GM18870 (cell line): ENCODE measurements around the gene LENEP.

ENCODE experiments used
- ATAC-seq: cut with Tn5 transposase; IDR thresholded peaks from one replicate; pipeline ENCODE4 v1.9.1; 2021; ENCODE audit warnings: moderate library complexity; ENCODE audit not compliant: unreplicated experiment

Gene LENEP, protein sequence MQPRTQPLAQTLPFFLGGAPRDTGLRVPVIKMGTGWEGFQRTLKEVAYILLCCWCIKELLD

GRCh38 chr1:154993572-154994268 lies at the start of gene LENEP:
Gene LENEP, plus strand, starts transcription at chr1:154993586. Its CDS starts 22 bp downstream, at chr1:154993608.
- ATAC-seq, result no peak

DNA sequence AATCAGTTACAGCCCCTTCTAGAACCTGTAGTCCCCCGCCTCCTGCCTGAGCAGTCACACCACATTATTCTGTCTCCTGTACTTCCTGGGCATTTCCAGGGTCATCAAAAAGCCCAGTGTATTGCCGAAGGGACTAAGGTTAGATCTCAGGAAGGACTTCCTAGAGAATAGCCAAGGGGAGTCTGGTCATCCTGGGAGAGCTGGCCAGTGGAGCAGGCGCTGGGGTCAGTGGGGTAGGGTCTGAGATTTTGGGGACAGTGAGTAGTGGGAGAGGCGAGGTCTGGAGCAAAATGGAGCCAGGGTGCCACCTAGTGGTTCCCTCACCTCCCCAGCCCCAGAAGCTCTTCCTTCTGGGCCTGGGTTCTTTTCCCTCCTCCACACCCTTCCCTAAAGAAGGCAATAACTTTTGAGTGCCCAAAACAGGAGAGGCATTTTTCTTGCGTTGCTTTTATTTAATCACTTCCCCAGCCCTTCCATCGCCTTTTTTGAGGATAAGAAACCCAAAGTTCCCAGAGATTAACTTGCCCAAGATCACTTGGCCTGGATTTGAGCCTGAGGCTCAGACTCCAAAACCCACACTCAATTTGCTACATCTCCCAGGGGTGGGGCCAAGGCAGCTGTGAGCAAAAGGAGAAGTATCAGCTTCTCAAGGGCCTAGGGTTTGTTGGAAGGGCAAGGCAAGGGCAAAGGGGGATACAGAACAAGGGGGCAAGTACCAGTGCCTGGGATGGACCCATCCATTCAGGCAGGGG lies 49.6 kb upstream of the LENEP start:
- ATAC-seq, result no peak

GRCh38 chr1:154944401-154945159 lies 48.8 kb upstream of the LENEP start:
- ATAC-seq, result no peak

GRCh38 chr1:154945160-154945961 lies 48.0 kb upstream of the LENEP start:
- no peak for ATAC-seq

- no peak for ATAC-seq
Measured at GRCh38 chr1:154945962-154946850, 47.2 kb upstream of the LENEP start.

GRCh38 chr1:154948079-154948478 lies 45.3 kb upstream of the LENEP start:
- no peak for ATAC-seq

GRCh38 chr1:154951901-154952657 lies 41.3 kb upstream of the LENEP start:
- ATAC-seq, result no peak

DNA sequence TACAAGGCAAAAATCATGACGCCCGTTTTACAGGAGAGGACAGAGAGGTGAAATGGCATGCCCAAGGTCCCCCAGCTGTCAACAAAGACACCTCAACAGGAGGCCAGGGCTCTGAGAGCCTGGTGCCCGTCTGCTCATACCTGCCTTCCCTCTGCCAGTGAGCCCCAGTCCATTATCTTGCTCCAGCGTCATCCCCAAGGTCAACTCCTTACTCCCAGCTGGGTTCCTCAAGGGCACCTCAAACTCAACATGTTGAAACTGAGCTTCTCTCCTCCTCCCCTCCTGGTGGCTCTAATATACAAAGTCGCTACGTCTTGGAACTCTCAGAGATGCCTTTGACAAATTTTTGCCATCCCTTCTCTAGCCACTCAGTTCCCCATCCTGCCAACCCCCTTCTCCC lies 40.7 kb upstream of the LENEP start:
- no peak for ATAC-seq

GRCh38 chr1:154953611-154954038 lies 39.8 kb upstream of the LENEP start:
- no peak for ATAC-seq

GRCh38 chr1:154954541-154954940 lies 38.8 kb upstream of the LENEP start:
- no peak for ATAC-seq

- no peak for ATAC-seq
Measured at GRCh38 chr1:154955039-154955717, 38.2 kb upstream of the LENEP start.

GRCh38 chr1:154955718-154956543 lies 37.5 kb upstream of the LENEP start, which contains the start of gene PBXIP1:
Gene PBXIP1, minus strand, starts transcription at chr1:154956099. Its CDS starts 2,378 bp downstream, at chr1:154953721.
- ATAC-seq, result peak; percentile 49

- ATAC-seq, result no peak
Measured at GRCh38 chr1:154956544-154956941, 36.8 kb upstream of the LENEP start.

- ATAC-seq, result no peak
Measured at GRCh38 chr1:154957091-154957657, 36.2 kb upstream of the LENEP start.

DNA sequence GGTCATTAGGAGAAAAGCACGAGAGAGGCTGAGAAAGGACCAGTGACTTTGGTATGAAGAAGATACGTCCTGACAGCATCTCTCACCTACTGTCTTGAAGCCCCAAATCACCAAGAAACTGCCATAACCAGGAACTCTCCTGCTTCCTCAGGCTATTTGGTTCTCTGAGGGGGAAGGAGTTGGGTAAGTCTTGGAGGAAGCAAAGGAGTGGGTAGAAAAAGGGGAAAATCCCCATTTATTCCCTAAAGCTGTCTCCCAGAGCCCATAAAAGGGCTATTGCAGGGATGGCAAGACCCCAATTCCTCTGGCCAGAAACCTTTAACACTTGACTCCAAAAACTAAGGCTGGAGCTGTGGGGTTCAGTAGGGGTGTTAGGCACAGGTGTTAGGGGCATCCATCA lies 35.4 kb upstream of the LENEP start:
- no peak for ATAC-seq

DNA sequence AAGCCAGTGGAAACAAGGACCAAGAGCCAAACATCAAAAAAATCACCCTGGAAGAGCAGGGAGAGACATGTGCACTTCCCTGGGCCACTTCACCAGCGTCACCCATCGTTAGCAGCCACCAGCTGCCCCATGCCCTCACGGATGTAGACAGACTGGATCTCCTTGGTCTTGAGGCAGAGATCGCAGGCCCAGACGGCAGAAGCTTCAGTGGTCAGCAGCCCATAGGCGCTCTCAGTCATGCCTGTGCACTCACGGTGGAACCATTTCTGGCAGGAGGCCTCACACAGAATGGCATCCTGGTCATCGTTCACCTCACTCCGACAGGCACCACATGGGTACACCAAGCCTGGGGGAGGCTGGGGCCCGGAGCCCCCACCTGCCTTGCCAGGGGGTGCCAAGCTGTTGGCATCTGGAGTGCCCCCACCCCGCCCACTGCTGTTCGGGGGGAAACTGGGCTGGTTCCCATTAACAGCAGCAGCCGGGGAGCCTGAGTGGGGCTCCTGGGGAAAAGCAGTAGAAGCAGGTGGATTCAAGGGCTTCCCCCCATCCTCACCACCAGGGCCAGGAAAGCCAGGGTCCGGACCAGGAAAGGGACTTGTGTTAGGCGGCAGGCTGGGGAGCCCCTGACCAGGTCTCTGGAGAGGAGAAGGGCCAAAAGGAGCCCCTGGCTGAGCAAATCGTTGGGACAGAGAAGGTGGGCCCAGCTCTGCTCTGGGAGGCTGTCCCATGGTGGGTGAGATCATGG lies 34.5 kb upstream of the LENEP start:
- ATAC-seq, result no peak
